Measurements from ENCODE around the gene SURF2. TPM values are rescaled to one million over a fixed set of nuclear protein-coding genes. Genes with fewer than 3 reads are reported as not detected.

The SURF2 gene
- total and polyA plus RNA-seq, 9 of the 15 experiments (the other 6 are each of a cell fraction or from before 2014, with no cell fraction given) = 5.5 to 82.5 (median 21.3) TPM

DNA sequence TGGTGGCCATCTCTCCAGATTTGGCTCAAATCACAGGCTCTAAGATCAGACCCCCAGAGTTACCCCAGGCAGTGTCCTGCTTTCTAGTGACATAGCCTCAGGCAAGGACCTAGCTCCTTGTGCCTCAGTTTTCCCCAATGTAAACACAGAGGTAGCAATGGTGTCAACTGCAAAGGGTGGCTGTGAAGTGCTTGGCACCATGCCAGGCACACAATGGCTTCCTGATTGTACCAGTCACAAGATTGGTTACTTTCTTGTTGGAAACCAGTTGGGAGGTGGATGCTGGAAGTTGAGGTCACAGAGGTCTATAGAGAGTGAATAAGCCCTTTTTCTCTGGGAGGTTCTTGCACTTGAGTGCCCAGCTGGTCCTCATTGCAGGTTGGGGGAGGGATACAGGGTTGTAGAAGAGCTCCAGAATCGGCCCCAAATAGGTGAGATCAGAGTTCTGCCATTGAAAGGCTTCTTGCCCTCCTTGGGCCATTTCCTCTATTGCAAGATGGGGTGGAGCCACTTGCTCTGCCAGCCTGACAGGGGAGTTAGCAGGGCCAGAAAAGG lies 22.1 kb downstream of the SURF2 start:
- in situ Hi-C loops (cut with MboI) = no loop called here

More for the DNA sequence above, 22.1 kb downstream of the SURF2 start:
- peaks cover 6% of the 10 kb centered on the region; the same call in 1 of the 3 replicates for H3K36me3 ChIP-seq (ENCODE audit: control insufficient read depth, insufficient read depth, low read length)
- H3K9me1 ChIP-seq (ENCODE audit: control insufficient read depth, insufficient read depth, low read length) = no peaks in the 10 kb centered on the region
- H2AFZ ChIP-seq (ENCODE audit: low read depth, low read length) = no peak overlapping the region
- no peaks in the 10 kb centered on the region; a peak in 1 of 5 replicates for H3K27me3 ChIP-seq (ENCODE audit: control insufficient read depth in 2 of 2, insufficient read depth in 2 of 2, low read length in 2 of 2)
- POLR2A ChIA-PET = interaction anchor here (0.6 to 8.3 kb wide), 8 partner anchors 8 to 73 kb away, joined by 3 to 81 read pairs (median 6); partner anchors contain the start of genes MED22 and RPL7A
- H4K20me1 ChIP-seq (replicated peaks; ENCODE audit: control insufficient read depth, insufficient read depth, low read length) = peaks cover 6% of the 10 kb centered on the region; the same call in 1 of the 2 replicates
- WGBS (ENCODE audit: insufficient coverage, low coverage, missing lambda C conversion rate) = 27% methylated on average over 1 of the region's 1 CpG
- no peak overlapping the region for H3K27ac ChIP-seq (ENCODE audit: extremely low read depth, low read depth, low read length)
- ATAC-seq (no peak), FAIRE-seq (no peak), DNase-seq (ENCODE audit: extremely low read depth in 1 of 4, low spot score in 3 of 4) (no peak)
- H3K4me1 ChIP-seq (replicated peaks in 1 of 2; ENCODE audit: control insufficient read depth in 2 of 2, insufficient read depth in 2 of 2, low read length in 2 of 2) = peaks cover 18 to 29% of the 10 kb centered on the region in 2 experiments; a peak in 4 of 5 replicates
- no TSS peak for BruUV-seq (replicated peaks)
- H3K4me2 ChIP-seq (ENCODE audit: insufficient read depth, low read length) = no peak overlapping the region
- H3K9me3 ChIP-seq (replicated peaks; ENCODE audit: control insufficient read depth, insufficient read depth, low read depth, low read length) = peaks cover 5% of the 10 kb centered on the region
- H3K79me2 ChIP-seq (ENCODE audit: control insufficient read depth, insufficient read depth, low read length) = peaks cover 32% of the 10 kb centered on the region
- H3K9ac ChIP-seq (ENCODE audit: insufficient read depth in 1 of 2, low read depth in 2 of 2, low read length in 2 of 2) = peak overlapping the region in 1 of 2 experiments; percentile 19; a peak in 1 of 4 replicates
- TF ChIP-seq GATAD2B (IDR thresholded peaks at IDR 0.05; ENCODE audit: borderline replicate concordance) = no peak
- no peak for TF ChIP-seq ARHGAP35 (IDR thresholded peaks at IDR 0.05; ENCODE audit: partially characterized antibody)
- peak; percentile 91 for TF ChIP-seq NFIX (CRISPR knock-in tag; IDR thresholded peaks at IDR 0.05; ENCODE audit: low read depth)
- TF ChIP-seq ADNP (tag; IDR thresholded peaks at IDR 0.05) = no peak
- TF ChIP-seq NFIC (IDR thresholded peaks at IDR 0.05) = peak; percentile 97
- intact Hi-C loops (cut with micrococcal nuclease) = no loop called here
- CTCF ChIA-PET (ENCODE audit: low intra/inter-chr PET ratio) = no interaction called here
- no peak overlapping the region for H3K4me3 ChIP-seq
